GM13977 (cell line): ENCODE results near the gene MMP14.
"Not testable (repeated sequence)": the region's sequence is repeated elsewhere in the genome, so short reads cannot be mapped to it uniquely, and the experiment has no call there.

Source experiments
- DNase-seq: peaks from one replicate; pipeline ENCODE4 v3.0.0; 2012; ENCODE audit warnings: low spot score
- in situ Hi-C: fragments of 300-500 bp; cut with MboI; formaldehyde crosslinking; loops from one replicate; pipeline ENCODE4 v1.12.0; 2022; ENCODE audit warnings: low sequenced_read_pairs, low pct_unique_long_range_greater_than_20kb, mixed read lengths, inconsistent platforms; ENCODE audit not compliant: unreplicated experiment
- TF ChIP-seq, protein P1 (sequence below): IDR thresholded peaks from 2 replicates; pipeline ENCODE4 v1.5.1; 2012; ENCODE audit warnings: mild to moderate bottlenecking, control low read depth; ENCODE audit not compliant: insufficient read depth; ENCODE audit errors: extremely low read depth, missing control alignments

MMP14 gene

DNA sequence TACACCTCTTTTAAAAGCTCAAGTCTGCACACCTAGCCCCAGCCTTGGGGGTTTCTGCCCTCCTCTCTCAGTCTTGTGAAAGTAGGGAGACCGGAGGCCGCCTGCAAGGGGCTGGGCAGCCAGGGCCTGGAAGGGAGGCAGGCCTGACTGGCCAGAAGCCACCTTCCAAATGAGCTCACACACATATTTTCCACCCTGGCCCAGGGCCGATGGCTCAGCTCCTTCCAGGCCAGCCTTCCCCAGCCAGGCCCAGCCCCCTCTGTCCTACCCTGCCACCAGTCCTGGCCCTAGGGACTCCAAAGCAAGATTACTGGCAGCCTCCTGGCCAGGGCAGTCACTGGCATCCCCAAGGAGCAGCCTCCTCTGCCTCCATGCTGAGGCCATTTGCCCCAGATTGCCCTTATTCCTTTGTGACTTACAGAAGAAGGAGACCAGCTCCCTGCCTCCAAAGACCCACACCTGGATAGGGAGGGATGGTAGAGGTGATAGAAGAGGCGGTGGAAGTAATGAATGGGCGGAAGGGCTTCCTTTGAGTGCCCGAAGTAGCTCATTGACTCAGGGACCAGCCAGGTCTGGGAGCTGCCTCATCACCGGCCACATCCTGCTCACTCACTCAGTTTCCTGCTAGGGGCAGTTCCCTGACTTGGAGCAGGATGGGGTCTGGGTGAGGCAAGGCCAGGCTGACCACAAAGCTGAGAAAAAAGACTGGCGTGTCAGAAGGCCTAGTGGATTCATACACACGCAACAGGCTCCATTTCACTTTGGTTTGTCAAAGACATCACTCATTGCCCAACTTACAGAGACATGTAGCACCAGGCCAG is 14.8 kb downstream of the MMP14 start:
- TF ChIP-seq, protein P1, sequence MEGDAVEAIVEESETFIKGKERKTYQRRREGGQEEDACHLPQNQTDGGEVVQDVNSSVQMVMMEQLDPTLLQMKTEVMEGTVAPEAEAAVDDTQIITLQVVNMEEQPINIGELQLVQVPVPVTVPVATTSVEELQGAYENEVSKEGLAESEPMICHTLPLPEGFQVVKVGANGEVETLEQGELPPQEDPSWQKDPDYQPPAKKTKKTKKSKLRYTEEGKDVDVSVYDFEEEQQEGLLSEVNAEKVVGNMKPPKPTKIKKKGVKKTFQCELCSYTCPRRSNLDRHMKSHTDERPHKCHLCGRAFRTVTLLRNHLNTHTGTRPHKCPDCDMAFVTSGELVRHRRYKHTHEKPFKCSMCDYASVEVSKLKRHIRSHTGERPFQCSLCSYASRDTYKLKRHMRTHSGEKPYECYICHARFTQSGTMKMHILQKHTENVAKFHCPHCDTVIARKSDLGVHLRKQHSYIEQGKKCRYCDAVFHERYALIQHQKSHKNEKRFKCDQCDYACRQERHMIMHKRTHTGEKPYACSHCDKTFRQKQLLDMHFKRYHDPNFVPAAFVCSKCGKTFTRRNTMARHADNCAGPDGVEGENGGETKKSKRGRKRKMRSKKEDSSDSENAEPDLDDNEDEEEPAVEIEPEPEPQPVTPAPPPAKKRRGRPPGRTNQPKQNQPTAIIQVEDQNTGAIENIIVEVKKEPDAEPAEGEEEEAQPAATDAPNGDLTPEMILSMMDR = no peak
- peak; percentile 14 for DNase-seq
- in situ Hi-C loops = loop anchor here (10.0 to 25.0 kb wide), 3 partner anchors 76 to 264 kb away; partner anchors contain the start of genes ABHD4 and DAD1

DNA sequence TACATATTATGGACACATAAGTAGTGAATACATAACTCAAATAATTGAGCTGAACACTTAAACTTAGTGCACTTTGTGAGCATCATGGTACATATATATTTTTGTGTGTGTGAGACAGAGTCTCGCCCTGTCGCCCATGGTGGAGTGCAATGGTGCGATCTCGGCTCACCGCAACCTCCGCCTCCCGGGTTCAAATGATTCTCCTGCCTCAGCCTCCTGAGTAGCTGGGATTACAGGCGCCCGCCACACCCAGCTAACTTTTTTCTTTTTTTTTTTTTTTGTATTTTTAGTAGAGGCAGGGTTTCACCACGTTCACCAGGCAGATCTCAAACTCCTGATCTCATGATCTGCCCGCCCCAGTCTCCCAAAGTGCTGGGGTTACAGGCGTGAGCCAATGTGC is 15.8 kb downstream of the MMP14 start:
- in situ Hi-C loops = loop anchor here (10.0 to 25.0 kb wide), 3 partner anchors 77 to 265 kb away; partner anchors contain the start of genes ABHD4 and DAD1
- DNase-seq = not testable (repeated sequence)

DNA sequence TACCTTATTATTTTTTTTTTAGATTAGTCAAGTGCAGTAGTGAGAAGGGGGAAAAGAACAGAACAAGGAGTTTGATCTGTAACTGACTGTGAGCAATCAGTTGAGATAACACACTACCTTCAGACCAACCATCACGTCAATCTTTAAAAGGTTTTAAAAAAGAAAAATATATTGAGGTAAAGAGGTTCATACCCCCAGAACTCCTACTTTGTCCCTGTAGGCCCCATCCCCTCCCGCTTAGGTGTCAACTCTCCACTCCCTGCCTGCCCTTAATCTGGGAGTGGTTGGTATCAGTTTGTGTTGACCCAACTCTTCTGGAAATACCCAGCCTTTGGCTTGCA is 16.2 kb downstream of the MMP14 start:
- no peak for DNase-seq
- in situ Hi-C loops = loop anchor here (10.0 to 25.0 kb wide), 3 partner anchors 78 to 265 kb away; partner anchors contain the start of genes ABHD4 and DAD1
- TF ChIP-seq, protein P1 = no peak

DNA sequence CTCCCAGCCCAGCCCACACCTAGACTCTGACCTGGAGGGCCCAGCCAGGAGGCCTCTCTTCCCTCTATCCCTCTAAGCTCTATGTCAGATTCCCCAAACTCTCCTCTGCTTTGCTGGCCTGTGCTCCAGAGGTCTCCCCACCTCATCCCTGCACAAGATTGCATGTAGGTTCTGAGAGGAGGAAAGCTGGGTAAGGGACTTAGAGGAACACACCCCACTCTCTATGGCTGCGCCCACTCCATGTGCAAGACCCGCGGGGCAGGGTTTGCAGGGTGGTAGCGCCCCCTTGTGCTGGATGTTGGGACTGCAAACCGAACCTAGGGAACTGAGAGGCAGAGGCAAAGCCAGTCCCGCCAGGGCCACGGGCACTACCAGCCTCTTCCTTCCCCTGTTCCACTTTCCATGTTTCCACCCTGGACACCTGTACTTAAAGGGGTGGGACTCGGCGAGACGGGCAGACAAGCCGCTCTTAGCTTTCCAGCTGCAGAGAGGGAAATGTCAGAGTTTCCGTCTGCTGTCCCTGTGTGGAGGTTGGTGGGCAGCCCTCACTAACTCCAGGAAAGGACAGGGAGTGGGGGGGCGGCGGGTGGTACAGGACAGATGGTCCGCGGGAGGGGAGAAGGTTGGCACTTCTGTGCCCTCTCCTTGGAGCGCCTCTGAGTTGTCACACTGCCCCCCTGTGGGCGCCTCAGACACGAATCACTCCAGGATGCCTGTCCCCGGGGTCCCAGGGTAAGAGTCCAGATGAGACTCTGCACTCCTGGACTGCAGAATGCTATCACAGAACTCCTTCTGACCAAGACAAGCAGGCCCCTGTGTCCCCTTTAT is 16.8 kb downstream of the MMP14 start:
- in situ Hi-C loops = loop anchor here (10.0 to 25.0 kb wide), 3 partner anchors 78 to 266 kb away; partner anchors contain the start of genes ABHD4 and DAD1
- DNase-seq = peak; percentile 84
- TF ChIP-seq, protein P1 = peak; percentile 96

DNA sequence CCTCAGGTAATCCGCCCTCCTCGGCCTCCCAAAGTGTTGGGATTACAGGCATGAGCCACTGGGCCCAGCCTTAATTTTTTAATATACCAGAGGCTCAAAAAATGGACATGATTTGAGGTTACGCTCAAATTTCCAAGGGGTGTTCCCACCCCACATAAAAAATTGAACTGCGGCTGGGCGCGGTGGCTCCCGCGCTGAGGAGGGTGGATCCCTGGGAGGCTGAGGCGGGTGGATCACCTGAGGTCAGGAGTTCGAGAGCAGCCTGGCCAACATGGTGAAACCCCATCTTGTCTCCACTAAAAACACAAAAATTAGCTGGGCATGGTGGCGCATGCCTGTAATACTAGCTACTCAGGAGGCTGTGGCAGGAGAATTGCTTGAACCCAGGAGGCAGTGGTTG is 17.9 kb downstream of the MMP14 start:
- DNase-seq = not testable (repeated sequence)
- in situ Hi-C loops = loop anchor here (10.0 to 25.0 kb wide), 3 partner anchors 79 to 267 kb away; partner anchors contain the start of genes ABHD4 and DAD1

DNA sequence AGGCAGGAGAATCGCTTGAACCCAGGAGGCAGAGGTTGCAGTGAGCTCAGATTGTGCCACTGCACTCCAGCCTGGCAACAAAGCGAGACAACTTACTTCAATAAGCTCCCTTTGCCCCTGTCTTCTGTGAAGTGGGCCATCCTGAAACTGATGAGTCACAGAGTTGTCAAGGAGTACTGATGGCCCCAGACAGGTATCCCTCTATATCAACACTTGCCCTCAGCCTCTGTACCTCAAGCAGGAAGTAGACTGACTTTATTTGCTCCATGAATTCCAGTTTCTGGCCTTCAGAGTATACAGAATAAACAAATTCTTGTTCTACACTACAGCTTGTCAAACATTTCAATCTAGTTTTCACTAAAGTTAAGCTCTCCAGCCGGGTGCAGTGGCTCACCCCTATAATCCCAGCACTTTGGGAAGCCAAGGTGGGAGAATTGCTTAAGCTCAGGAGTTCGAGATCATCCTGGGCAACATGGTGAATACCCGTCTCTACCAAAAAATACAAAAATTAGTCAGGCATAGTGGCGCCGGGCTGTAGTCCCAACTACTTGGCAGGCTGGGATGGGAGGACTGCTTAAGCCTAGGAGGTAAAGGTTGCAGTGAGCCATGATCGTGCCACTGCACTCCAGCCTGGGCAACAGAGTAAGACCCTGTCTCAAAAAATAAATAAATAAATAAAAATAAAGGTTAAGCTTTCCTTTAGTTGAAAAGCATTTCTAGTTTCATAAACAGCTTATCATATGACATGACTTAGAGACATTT is 18.8 kb downstream of the MMP14 start:
- no peak for DNase-seq
- TF ChIP-seq, protein P1 = no peak
- in situ Hi-C loops = loop anchor here (10.0 to 25.0 kb wide), 3 partner anchors 80 to 268 kb away; partner anchors contain the start of genes ABHD4 and DAD1

DNA sequence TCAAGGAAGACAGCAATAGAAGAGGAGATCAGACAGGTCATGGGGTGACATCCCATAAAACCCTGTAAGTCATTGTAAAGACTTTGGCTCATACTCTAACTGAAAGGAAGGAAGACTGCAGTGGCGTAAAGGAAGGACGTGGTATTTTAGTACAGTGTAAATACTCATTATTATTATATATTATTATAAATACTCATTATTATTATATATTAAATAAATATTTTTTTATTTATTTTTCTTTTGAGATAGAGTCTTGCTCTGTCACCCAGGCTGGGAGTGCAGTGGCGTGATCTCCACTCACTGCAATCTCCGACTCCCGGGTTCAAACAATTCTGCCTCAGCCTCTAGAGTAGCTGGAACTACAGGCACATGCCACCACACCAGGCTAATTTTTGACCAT is 20.0 kb downstream of the MMP14 start:
- TF ChIP-seq, protein P1 = no peak
- no peak for DNase-seq
- in situ Hi-C loops = loop anchor here (10.0 to 25.0 kb wide), 3 partner anchors 82 to 269 kb away; partner anchors contain the start of genes ABHD4 and DAD1

DNA sequence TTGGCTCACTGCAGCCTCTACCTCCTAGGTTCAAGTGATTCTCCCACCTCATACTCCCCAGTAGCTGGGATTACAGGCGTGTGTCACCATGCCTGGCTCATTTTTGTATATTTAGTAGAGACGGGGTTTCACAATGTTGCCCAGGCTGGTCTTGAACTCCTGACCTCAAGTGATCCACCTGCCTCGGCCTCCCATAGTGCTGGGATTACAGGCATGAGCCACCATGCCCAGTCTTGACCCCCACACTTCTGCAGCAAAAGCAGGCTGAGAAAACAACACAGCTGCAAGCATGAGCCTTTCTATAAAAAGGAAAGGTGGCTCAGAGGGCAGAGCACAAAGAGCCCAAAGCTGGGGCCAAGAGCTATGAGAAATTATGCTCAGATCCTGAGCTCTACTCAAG is 24.0 kb downstream of the MMP14 start:
- not testable (repeated sequence) for DNase-seq
- in situ Hi-C loops = loop anchor here (10.0 to 25.0 kb wide), 2 partner anchors 273 to 466 kb away; partner anchors contain the start of genes ABHD4 and DAD1
